Stimulated activated CD4-positive, alpha-beta T cell treated with anti-CD3 and anti-CD28 coated beads, Interleukin-1b, Interleukin-23, amount 100 ng/mL, for 48 hours (primary cell): ENCODE data around the gene FGD5.

Experiments used
- DNase-seq: peaks from one replicate; pipeline ENCODE4 v3.0.0-alpha.2; 2020

FGD5 gene

GRCh38 chr3:14857506-14857905 lies 38.7 kb downstream of the FGD5 start:
- no peak for DNase-seq

DNA sequence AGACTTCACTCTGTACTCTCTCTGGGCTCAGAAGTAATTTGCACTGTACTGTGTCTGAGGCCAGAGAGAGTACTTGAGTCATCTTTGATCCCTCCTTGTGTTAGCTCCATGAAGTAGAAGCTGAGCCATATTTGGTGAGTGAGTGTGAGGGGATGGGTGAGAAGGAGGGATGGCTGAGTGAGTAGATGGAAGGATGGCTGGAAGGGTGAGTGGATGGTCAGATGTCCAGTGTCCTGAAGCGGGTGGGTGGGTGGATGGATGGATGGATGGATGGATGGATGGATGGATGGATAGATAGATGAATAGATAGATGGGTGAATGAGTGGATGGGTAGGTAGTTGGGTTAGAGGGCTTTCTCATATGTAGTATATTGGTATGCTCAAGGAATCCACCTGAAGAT lies 39.3 kb downstream of the FGD5 start:
- no peak for DNase-seq

- no peak for DNase-seq
Measured at GRCh38 chr3:14859880-14860279, 41.1 kb downstream of the FGD5 start.

- DNase-seq: no peak
Measured at GRCh38 chr3:14861031-14861430, 42.3 kb downstream of the FGD5 start.

GRCh38 chr3:14861446-14862302 lies 42.9 kb downstream of the FGD5 start:
- no peak for DNase-seq

GRCh38 chr3:14862303-14862660 lies 43.5 kb downstream of the FGD5 start:
- DNase-seq: no peak

- no peak for DNase-seq
Measured at GRCh38 chr3:14862661-14863230, 44.0 kb downstream of the FGD5 start.

DNA sequence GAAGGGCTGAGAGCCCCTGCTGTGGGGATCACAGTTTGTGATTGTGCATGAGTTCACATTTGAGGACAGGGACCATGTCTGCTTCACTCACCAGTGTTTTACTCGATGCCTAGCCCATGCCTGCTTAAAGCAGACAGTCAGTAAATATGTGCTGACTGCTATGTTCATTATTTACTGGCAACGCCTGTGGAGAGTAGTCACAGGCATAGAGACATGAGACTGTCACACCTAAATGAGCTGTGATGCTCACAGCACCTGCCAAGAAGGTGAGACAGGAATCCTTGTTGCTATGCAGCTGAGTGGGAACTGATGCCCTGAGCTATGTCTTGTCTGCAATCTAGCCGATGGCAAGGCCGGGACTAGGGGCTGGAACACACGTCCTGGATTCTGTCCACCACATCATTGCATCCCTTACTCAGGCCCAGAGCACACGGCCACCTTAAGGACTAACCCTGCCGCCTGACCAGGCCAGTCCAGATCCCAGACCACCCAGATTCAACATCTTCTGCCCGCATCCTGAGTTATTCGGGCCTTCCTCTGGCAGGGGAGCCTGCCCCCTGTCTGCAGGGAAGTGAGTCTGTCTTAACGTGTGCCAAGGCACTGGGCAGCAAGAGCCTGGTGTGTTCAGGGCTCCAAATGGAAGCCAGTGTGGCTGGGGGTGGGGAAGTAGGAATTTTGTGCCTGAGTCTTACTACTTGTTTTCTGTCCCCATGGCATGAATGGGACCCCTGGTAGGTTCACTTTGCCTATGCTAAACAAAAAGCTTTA lies 44.8 kb downstream of the FGD5 start:
- no peak for DNase-seq

GRCh38 chr3:14864131-14864530 lies 45.4 kb downstream of the FGD5 start:
- no peak for DNase-seq

GRCh38 chr3:14866627-14867026 lies 47.9 kb downstream of the FGD5 start:
- no peak for DNase-seq

- no peak for DNase-seq
Measured at GRCh38 chr3:14867936-14868570, 49.3 kb downstream of the FGD5 start.

DNA sequence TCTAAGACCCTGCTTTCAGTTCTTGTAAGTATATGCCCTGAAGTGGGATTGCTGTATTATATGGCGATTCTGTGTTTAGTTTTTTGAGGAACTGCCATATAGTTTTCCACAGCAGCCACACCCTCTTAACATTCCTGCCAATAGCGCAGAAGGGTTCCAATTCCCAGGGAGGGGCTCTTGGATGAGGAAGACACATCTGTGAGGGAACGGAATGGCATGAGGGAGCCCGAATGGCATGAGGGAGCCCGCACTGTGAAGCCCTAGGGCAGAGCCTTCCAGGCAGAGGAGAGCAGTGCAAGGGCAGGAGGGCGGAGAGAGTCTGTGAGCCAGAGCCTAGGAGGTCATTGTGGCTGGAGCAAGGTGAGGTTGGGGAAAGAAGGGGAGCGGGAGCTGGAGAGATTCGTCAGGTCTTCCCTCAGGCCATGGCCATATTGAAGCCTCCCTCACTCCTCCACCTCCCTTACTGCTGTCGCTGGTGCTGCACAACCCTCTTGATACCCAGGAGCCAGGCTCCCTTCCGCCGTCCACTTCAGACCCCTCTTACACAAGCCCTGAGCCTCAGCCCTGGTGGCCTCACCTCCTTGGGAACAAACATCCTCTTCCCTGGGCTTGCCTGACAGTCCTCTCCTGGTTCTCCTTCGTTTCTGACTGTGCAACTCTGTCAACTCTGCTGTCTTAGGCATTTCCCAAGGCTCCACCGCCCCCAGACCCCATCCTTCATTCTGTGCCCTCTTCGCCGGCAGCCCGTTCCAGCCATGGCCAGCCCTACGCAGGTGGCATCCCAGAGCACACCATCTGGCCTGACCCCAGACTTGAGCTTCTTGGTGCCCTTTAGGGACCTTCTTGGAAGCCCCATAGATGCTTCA lies 51.4 kb downstream of the FGD5 start:
- no peak for DNase-seq

GRCh38 chr3:14870783-14871060 lies 52.0 kb downstream of the FGD5 start:
- DNase-seq: no peak

- no peak for DNase-seq
Measured at GRCh38 chr3:14871456-14872200, 52.9 kb downstream of the FGD5 start.

DNA sequence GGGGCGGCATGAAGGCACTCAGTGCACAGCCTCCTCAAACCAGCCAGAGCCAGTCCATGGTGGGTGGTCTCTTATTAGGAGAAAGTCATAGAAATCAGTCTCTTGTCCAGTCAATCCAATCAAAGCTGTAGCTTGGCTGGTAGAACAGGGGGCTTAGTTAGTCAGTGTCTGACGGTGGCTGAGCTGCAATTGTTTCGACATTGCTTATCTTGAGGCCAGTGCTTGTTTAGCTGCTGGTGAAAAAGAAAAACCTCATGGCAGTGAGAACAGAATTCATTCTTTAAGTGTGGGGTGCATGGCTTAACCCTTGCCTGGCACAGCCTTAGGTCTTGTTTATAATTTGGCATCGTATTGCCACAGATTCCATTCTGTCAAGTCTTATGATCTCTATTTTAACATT lies 53.9 kb downstream of the FGD5 start:
- no peak for DNase-seq

DNA sequence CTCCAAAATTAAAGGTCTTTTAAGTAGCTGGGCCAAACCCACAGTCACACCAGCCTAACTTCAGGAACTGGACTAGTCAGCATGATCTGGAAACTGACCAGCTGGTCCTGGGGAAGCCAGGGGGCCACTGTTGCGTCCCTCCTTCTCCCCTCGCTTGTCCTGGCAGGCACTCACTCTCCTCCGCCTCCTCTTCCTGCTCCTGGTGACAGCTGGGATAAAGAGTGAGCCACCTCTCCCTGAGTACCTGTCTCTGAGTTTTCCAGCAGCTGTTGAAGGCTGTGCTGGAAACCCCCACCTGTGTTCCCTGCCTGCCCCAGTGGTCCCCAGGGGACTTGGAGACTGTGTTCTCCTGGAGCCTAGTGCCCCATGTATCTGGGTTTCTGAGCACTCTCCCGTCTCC lies 56.0 kb downstream of the FGD5 start:
- no peak for DNase-seq

- DNase-seq: no peak
Measured at GRCh38 chr3:14875411-14876175, 56.8 kb downstream of the FGD5 start.

- no peak for DNase-seq
Measured at GRCh38 chr3:14876921-14877333, 58.2 kb downstream of the FGD5 start.

DNA sequence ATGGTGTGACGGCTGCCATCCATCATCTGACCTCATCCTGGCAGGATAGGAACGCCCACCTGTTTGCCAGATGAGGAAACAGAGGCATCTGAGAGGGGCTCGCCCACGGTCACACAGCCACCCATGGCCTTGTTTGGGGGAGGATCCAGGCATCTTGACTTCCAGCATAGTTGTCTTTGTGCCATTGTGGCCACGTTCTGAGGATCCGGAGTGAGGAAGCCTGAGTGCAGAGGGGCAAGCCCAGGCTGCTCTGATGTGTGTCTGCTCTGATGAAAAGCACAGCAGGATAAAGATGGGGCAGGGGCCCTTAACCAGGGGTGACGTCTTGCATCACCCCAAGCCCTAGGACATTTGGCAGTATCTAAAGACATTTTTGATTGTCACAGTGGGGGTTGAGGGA lies 58.7 kb downstream of the FGD5 start:
- DNase-seq: no peak

DNA sequence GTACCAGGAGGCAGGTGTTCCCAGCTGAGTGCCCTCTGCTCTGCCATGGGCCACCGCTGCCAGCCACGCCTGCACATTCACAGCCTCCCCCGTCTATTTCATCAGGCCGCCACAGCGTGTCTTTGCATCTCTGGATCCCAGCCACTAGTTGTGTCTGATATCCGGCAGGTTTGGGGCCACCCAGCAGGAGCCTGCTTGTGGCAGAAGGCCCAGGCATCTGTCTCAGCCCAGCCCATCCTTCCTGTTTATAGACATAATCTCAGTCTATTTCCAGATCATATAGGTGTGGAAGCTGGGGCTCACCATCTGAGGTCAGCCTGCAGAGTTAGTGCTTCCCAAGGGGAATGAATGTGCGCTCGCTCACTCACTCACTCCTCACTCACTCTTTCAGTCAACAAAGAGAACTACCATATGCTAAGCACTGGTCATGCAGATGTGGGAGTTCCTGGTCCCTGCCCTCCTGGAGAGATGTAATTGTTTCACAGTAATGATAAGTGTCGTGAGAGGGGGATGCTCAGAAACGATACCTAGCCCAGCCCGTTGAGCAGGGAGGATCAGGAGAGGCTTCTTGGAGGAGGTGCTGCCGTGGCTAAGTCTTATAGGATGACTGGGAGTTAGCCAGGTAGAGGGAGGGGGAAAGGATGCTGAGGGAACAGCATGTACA lies 60.6 kb downstream of the FGD5 start:
- DNase-seq: peak; percentile 25
